Lower leg skin (tissue), 3 donors: Measurements from ENCODE around the gene SLC39A11.

ENCODE experiments used
- POLR2A ChIP-seq, 2 donors: fragments of 450-650 bp; IDR thresholded peaks; one replicate each; pipeline ENCODE4 v1.6.1; 2016 to 2017; ENCODE audit warnings: antibody characterized with exemption in 2 of 2, mild to moderate bottlenecking in 1 of 2, moderate library complexity in 1 of 2
- TF ChIP-seq, protein P1 (sequence below), 3 donors: fragments of 450-650 bp; IDR thresholded peaks; one replicate each; pipeline ENCODE4 v1.5.1; 2016; ENCODE audit warnings: antibody characterized with exemption in 3 of 3, mild to moderate bottlenecking in 3 of 3, moderate library complexity in 2 of 3

DNA sequence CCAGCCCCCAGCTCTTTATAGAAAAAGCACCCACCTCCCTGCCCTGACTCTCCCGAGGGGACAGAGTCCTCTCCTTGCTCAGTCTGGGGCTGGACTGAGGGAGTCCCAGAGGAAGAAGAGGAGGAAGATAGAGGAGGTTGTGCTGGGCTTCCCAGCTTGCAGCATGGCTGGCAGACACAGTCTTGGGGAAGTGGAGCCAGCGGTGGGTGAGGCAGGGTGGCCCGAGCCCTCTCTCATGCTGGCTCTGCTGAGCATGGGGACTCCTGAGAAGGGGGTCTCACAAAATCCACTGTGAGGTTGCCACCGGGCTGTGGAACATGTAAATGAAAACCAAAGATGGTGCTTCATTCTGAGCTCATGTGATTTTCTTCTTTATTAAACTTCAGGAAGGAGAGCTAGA is 398.5 kb downstream of the SLC39A11 start:
- TF ChIP-seq, protein P1, sequence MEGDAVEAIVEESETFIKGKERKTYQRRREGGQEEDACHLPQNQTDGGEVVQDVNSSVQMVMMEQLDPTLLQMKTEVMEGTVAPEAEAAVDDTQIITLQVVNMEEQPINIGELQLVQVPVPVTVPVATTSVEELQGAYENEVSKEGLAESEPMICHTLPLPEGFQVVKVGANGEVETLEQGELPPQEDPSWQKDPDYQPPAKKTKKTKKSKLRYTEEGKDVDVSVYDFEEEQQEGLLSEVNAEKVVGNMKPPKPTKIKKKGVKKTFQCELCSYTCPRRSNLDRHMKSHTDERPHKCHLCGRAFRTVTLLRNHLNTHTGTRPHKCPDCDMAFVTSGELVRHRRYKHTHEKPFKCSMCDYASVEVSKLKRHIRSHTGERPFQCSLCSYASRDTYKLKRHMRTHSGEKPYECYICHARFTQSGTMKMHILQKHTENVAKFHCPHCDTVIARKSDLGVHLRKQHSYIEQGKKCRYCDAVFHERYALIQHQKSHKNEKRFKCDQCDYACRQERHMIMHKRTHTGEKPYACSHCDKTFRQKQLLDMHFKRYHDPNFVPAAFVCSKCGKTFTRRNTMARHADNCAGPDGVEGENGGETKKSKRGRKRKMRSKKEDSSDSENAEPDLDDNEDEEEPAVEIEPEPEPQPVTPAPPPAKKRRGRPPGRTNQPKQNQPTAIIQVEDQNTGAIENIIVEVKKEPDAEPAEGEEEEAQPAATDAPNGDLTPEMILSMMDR (IDR thresholded peaks at IDR 0.05), result no peak
- no peak for TF ChIP-seq POLR2A (IDR thresholded peaks at IDR 0.05)
